ENCODE measurements around the gene HID1. TPM values are rescaled to one million over a fixed set of nuclear protein-coding genes. Genes with fewer than 3 reads are reported as not detected.
A peak's percentile ranks its signal among the peaks of the same experiment; 100 is the strongest.

Gene HID1, protein sequence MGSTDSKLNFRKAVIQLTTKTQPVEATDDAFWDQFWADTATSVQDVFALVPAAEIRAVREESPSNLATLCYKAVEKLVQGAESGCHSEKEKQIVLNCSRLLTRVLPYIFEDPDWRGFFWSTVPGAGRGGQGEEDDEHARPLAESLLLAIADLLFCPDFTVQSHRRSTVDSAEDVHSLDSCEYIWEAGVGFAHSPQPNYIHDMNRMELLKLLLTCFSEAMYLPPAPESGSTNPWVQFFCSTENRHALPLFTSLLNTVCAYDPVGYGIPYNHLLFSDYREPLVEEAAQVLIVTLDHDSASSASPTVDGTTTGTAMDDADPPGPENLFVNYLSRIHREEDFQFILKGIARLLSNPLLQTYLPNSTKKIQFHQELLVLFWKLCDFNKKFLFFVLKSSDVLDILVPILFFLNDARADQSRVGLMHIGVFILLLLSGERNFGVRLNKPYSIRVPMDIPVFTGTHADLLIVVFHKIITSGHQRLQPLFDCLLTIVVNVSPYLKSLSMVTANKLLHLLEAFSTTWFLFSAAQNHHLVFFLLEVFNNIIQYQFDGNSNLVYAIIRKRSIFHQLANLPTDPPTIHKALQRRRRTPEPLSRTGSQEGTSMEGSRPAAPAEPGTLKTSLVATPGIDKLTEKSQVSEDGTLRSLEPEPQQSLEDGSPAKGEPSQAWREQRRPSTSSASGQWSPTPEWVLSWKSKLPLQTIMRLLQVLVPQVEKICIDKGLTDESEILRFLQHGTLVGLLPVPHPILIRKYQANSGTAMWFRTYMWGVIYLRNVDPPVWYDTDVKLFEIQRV
- 100 to 1,000 TPM in 2 of 5 donors, 10 to 100 TPM in 3; 36.5 to 304 (median 94.5) TPM for total RNA-seq
- 10 to 100 TPM; 52.7 to 85.2 (median 69.5) TPM for polyA plus RNA-seq
- long read RNA-seq, donor 1, partial matches to known transcripts: 7 of 9 reads
- long read RNA-seq, donor 1, other reads (novel, unspliced or antisense): 0 of 9 reads
- long read RNA-seq, donor 2, partial matches to known transcripts: 0 of 6 reads
- long read RNA-seq, donor 2, other reads (novel, unspliced or antisense): 0 of 6 reads
- long read RNA-seq, donor 3, partial matches to known transcripts: 0 of 2 reads
- long read RNA-seq, donor 3, other reads (novel, unspliced or antisense): 0 of 2 reads
- long read RNA-seq, donor 4, partial matches to known transcripts: 0 of 2 reads
- long read RNA-seq, donor 4, other reads (novel, unspliced or antisense): 0 of 2 reads
- long read RNA-seq, donor 5, partial matches to known transcripts: 0 of 2 reads
- long read RNA-seq, donor 5, other reads (novel, unspliced or antisense): 0 of 2 reads
- long read RNA-seq, donor 6, transcript HID1-202 (19 exons, 3,271 nt): major isoform, 9 of 20 reads
- long read RNA-seq, donor 6, partial matches to known transcripts: 5 of 20 reads
- long read RNA-seq, donor 6, other reads (novel, unspliced or antisense): 0 of 20 reads
- long read RNA-seq, donor 7, partial matches to known transcripts: 15 of 16 reads
- long read RNA-seq, donor 7, other reads (novel, unspliced or antisense): 0 of 16 reads
- long read RNA-seq, donor 8, partial matches to known transcripts: 10 of 16 reads
- long read RNA-seq, donor 8, other reads (novel, unspliced or antisense): 0 of 16 reads
- long read RNA-seq, donor 9, partial matches to known transcripts: 0 of 2 reads
- long read RNA-seq, donor 9, other reads (novel, unspliced or antisense): 0 of 2 reads
- long read RNA-seq, donor 10, partial matches to known transcripts: 0 of 2 reads
- long read RNA-seq, donor 10, other reads (novel, unspliced or antisense): 0 of 2 reads

DNA sequence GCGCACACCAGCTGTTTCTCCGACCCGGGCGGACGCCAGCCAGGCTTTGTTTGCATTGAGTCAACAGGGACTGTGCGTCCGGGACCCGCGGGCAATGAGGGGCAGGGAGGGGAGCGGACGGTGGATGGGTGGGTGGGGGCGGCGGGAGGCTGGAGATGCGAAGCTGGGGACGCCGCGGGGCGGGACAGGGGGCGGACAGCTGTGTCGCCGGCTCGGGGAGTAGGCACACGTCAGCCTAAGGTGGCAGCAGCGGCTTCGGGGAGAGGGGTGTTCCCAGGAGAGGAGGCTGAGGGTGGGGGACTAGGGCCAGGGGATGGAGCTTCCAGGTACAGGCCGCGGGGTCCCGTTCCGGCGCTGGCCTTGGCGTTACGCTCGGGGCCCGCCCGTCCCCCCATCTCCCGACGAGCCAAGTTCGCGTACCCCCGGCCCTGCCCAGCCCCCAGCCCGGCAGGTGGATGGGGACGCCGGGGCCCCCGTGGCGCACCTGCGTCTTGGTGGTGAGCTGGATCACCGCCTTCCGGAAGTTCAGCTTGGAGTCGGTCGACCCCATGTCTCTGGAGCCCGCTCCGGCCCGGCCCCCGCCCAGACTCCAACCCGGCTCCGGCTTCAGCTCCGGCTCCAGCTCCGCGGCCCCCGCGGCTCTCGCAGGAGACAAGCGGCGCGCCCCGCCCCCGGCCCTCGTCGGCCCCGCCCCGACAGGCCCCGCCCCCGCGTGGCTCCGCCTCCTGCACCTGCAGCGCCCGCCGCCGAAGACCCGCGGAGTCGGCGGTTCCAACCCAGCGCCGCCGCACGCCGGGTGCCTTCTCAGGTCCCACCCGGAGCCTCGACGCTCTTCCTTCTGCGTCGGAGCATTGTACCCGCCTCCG is at the start of gene HID1:
TSS of gene HID1 (minus strand) at position 653 of the 866 bp plus-strand sequence. CDS start at position 550, 103 bp downstream.
- H3K27me3 ChIP-seq: peaks cover 0 to 50% (median 12%) of the 10 kb centered on the region in 3 donors
- no peaks in the 10 kb centered on the region for H3K36me3 ChIP-seq
- 1 to 4% (median 1%) methylated on average over 40 to 95 of the region's 95 CpGs for WGBS, 5 donors
- peak within 1 kb of the TSS; percentile 58 to 85 (median 70) for H3K4me3 ChIP-seq
- H3K9me3 ChIP-seq: no peaks in the 10 kb centered on the region
- intact Hi-C loops (cut with DNase I; ENCODE audit: low total_unique reads): no loop called here
- TF ChIP-seq, protein P1, sequence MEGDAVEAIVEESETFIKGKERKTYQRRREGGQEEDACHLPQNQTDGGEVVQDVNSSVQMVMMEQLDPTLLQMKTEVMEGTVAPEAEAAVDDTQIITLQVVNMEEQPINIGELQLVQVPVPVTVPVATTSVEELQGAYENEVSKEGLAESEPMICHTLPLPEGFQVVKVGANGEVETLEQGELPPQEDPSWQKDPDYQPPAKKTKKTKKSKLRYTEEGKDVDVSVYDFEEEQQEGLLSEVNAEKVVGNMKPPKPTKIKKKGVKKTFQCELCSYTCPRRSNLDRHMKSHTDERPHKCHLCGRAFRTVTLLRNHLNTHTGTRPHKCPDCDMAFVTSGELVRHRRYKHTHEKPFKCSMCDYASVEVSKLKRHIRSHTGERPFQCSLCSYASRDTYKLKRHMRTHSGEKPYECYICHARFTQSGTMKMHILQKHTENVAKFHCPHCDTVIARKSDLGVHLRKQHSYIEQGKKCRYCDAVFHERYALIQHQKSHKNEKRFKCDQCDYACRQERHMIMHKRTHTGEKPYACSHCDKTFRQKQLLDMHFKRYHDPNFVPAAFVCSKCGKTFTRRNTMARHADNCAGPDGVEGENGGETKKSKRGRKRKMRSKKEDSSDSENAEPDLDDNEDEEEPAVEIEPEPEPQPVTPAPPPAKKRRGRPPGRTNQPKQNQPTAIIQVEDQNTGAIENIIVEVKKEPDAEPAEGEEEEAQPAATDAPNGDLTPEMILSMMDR (IDR thresholded peaks at IDR 0.05): no peak
- TF ChIP-seq POLR2AphosphoS5 (IDR thresholded peaks at IDR 0.05) (peak in 2 of 3 donors; percentile 71 to 72), POLR2A (IDR thresholded peaks at IDR 0.05) (no peak)
- peak within 1 kb of the TSS; percentile 87 to 99 (median 91) for H3K27ac ChIP-seq
- peak; percentile 91 for DNase-seq
- H3K4me1 ChIP-seq: peaks cover 27 to 77% (median 63%) of the 10 kb centered on the region in 4 donors

DNA sequence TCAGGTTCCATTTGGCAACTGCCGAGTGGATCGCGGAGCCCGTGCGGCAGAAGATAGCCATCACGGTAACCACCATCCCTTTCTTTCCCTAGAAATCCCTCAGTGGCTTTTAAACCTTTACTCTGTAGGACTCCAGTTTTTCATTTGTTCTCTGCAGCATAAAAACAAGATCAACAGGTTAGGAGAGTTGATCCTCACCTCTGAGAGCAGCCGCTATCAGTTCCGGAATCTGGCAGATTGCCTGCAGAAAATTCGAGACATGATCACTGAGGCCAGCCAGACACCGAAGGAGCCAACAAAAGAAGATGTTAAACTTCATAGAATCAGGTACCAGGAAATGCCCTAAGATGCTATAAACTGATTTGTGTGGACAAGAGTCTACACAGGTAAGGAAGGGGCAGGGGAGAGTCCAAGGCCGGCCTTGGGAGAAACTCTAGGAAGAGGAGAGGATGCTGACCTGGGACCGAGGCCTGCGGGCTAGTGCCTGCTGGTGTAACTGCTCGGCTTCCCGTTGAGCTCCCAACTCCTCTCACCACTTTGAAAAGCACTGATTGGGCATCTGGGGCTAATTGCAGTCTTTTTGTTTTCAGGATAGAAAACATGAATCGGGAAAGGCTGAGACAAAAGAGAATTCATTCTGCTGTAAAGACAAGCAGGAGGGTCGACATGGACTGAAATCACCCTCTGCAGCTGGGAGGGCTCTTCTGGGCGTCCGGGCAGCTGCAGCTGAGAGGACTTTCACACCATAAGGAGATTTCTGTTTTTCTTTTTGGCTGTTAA is 48.0 kb upstream of the HID1 start:
- H3K4me3 ChIP-seq: no peak overlapping the region
- intact Hi-C loops (cut with DNase I; ENCODE audit: low total_unique reads): no loop called here
- peaks cover 23 to 75% (median 66%) of the 10 kb centered on the region in 4 donors for H3K36me3 ChIP-seq
- H3K27ac ChIP-seq: no peak overlapping the region
- no peak for DNase-seq
- H3K4me1 ChIP-seq: peaks cover 0 to 6% (median 0%) of the 10 kb centered on the region in 4 donors
- 69 to 76% (median 71%) methylated on average over 19 of the region's 19 CpGs for WGBS, 5 donors
- H3K9me3 ChIP-seq: no peaks in the 10 kb centered on the region
- H3K27me3 ChIP-seq: no peaks in the 10 kb centered on the region
- TF ChIP-seq EP300 (IDR thresholded peaks at IDR 0.05): no peak
- TF ChIP-seq POLR2AphosphoS5 (IDR thresholded peaks at IDR 0.05): no peak
- TF ChIP-seq, protein P1 (IDR thresholded peaks at IDR 0.05): no peak
- no peak for TF ChIP-seq POLR2A (IDR thresholded peaks at IDR 0.05)

DNA sequence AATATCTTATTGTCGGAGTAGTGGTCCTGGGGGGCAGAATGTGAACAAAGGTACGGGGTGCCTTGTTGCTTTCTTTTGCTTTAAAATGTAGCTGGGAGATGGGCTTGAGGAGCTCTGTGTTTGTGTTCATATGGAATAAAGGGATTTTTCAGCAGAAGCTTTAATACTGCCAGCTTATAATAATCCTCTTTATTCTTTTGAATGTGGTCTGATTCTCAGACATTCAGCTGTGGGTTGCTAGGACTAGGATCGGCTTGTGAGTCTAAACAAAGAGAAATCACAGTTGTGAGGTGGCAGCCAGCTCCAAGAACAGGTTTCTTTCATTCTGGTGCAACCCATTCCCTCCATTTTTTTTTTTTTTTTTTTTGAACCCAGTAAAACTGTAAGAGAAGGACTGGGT is 47.2 kb upstream of the HID1 start:
- no peak overlapping the region for H3K27ac ChIP-seq
- no peak for DNase-seq
- WGBS, 5 donors: 87 to 97% (median 94%) methylated on average over 3 of the region's 3 CpGs
- H3K4me3 ChIP-seq: no peak overlapping the region
- H3K36me3 ChIP-seq: peaks cover 23 to 76% (median 67%) of the 10 kb centered on the region in 4 donors
- no peaks in the 10 kb centered on the region for H3K9me3 ChIP-seq
- H3K27me3 ChIP-seq: no peaks in the 10 kb centered on the region
- TF ChIP-seq EP300 (IDR thresholded peaks at IDR 0.05) (no peak), POLR2AphosphoS5 (IDR thresholded peaks at IDR 0.05) (no peak), POLR2A (IDR thresholded peaks at IDR 0.05) (no peak)
- TF ChIP-seq, protein P1 (IDR thresholded peaks at IDR 0.05): no peak
- H3K4me1 ChIP-seq: peaks cover 0 to 7% (median under 1%) of the 10 kb centered on the region in 4 donors
- intact Hi-C loops (cut with DNase I; ENCODE audit: low total_unique reads): no loop called here
